Inferior parietal cortex (tissue), 1 donor: ENCODE measurements around the gene C5orf24.
"Not testable (repeated sequence)": the region's sequence is repeated elsewhere in the genome, so short reads cannot be mapped to it uniquely, and the experiment has no call there.

Source experiments
- DNase-seq: peaks from one replicate; pipeline ENCODE4 v3.0.0-alpha.2; 2016; ENCODE audit errors: extremely low spot score

The C5orf24 gene

DNA sequence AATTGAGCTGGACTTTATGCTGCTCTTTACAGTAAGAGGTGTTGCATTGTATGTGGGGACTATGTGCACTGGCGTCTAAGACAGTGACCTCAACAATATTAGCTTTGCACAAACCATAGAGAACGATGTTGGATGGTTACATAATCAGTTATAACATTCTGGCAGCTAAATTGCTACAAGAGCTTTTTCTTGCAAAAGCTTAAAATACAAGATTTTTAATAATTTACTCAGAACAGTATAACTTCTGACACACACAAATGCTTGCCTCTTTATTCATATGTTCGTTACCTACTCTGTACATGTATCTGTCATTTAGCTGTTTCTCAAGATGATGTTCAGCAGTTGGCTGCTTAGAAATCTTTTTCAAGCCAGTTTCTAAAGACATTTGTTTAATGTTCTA lies 11.6 kb downstream of the C5orf24 start:
- peak; percentile 15 for DNase-seq

DNA sequence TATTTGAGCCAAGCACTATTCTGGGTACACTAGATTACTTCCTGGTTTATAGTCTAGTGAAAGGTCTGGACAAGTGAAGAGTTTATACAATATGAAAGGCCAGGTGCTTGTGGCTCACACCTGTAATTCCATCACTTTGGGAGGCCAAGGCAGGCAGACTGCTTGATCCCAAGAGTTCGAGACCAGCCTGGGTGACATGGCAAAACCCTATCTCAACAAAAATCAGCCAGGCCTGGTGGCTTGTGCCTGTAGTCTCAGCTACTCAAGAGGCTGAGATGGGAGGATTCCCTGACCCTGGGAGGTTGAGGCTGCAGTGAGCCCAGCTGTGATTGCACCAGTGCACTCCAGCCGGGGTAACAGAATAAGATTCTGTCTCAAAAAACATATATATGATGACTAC lies 18.9 kb downstream of the C5orf24 start:
- no peak for DNase-seq

DNA sequence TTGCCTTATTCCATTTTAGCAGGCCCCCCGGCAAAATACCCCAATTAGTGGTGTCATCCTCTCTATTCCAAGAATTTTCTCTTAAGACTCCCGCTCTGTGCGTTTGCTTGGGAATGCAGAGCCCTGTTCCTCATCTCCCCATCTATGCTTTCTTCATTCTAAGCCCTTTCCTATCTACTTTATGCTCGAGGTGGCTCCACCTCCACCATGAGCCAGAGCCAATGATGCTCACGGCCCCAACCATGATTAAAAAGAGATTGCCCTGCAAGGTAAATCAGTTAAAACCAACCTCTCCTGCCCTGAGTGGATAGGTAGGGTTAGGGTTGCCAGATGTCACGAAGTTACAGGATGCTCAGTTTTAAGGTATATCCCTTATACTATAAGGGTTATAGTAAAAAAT lies 27.7 kb downstream of the C5orf24 start:
- DNase-seq = no peak

DNA sequence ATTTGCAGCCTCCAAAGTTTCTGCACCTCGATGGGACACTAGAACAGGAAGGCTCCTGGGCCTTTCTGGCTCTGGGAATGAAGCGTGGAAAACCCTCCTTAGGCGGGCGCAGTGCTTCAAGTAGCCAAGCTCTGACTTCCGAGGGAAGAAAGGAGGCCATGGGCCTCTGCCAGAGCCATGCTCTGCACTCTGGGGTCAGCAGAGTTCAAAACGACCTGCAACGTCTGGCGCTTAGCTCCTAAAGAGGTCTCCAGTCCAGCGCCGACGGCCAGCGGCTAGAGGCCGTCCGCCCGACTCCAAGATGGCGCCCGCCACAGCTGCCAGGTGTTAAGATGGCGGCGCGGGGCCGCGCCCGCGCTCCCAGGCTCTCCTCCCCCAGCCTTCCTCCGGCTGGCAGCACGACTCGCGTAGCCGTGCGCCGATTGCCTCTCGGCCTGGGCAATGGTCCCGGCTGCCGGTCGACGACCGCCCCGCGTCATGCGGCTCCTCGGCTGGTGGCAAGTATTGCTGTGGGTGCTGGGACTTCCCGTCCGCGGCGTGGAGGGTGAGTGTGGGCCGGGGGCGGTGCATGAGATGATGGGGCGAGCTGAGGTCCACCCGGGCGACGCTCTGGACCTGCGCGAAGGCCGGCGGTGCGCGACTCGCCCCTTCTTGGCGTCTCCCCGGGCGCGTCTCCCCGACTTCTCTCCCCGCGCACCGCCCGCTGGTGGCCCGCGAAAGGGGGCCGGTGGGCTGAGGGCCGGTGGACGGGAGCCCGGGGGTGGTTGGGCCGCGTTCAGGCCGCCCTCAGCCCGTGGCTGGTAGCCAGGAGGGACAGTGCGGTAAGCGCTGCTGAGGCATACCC lies 28.4 kb downstream of the C5orf24 start, which contains the start of gene TXNDC15:
Gene TXNDC15 (plus strand): TSS at position 385 of the 844 bp plus-strand sequence. CDS start 57 bp downstream, at position 442.
- DNase-seq = peak; percentile 89

DNA sequence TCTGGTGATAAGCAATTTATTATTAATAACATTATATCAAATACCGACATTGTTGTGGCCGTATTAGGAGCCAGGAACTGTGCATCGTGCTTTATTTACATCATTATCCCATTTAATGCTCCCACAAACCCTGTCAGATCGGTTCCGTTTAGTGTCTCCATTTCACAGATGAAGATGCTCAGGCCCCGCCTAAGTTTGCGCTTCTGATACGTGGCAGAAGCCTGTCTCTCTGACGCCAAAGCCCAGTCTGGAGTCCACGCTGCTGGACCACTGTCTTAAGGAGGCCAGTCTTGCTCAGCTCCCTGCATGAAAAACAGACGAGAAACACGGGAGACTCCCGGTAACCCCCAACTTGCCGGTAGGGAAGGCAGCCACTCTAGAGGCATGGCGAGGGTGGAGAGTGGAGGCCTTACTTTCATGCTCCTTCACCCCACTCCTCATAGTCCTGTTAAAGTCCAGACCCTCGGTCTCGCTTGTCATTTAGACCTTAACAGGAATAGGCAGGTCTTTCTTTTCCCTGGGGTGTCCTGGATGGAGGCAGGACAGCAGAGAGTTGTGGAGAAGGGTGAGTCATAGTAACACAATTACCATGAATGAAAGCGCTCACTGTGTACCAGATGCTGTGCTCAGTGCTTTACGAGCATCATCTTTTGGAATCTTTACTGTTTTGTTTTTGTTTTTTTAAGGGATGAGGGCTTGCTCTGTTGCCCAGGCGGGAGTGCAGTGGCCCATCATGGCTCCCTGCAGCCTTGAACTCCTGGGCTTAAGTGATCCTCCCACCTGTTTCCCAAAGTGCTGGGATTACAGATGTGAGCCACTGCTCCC lies 29.3 kb downstream of the C5orf24 start:
- peak; percentile 74 for DNase-seq

DNA sequence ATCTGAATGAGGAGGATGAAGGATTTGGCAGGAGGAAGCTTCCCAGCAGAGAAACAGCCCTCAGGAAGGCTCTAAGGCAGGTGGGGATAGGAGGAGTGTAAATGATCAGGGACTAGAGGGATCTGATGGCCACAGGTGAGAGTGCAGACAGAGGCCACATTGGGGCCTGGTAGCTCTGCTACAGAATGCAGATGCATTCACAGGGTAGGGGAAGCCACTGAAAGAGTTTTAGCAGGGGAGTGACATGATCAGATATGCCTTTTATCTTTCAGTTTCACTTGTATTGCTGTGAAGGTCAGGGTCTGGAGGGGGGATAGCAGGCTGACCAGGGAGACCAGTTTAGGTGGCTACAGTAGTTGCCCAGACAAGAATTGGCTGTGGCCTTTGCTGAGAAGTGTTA lies 31.4 kb downstream of the C5orf24 start:
- no peak for DNase-seq

DNA sequence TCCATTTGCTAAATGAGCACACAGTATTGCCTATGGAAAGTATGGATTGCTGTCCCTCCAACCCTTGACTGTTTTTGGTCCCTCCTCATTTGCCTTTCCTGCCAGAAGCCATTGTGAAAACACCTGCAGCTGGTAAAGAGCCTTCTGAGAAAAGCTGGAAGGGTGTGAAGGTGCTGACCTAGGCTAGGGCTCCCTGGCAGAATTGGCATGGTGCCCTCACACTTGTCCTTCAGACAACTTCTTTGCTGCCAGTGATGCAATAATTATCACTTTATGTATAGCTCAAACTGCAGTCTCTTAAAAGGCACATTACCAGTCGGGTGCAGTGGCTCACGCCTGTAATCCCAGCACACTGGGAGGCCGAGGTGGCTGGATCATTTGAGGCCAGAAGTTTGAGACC lies 32.6 kb downstream of the C5orf24 start:
- DNase-seq = no peak

DNA sequence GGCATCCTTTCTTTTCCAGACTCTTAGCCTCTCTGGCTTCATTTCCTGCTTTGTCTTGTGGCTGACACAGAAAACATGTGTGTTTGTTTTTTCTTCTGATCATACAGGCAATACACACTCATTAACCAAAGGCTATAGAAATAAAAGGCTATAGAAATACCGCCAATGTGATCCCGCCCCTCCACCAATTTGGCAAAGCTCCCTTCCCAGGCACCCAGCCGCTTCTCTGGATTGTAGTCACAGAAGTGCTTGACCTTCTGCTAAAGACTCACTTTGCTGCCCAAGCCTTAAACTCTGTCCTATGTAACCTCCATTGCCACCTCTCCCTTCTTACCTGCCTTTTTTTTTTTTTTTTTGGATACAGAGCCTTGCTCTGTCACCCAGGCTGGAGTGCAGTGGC lies 33.7 kb downstream of the C5orf24 start:
- DNase-seq = no peak

DNA sequence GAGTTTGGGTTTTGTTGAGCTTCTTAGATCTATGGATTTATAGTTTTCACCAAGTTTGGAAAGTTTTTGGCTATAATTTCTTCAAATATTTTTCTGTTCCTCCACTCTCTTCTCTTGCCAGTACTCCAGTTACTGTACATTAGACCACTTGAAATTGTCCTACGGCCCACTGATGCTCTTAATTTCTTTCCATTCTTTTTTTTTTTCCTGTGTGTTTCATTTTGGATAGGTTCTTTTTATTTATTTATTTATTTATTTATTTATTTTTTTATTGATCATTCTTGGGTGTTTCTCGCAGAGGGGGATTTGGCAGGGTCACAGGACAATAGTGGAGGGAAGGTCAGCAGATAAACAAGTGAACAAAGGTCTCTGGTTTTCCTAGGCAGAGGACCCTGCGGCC lies 35.2 kb downstream of the C5orf24 start:
- DNase-seq = not testable (repeated sequence)

DNA sequence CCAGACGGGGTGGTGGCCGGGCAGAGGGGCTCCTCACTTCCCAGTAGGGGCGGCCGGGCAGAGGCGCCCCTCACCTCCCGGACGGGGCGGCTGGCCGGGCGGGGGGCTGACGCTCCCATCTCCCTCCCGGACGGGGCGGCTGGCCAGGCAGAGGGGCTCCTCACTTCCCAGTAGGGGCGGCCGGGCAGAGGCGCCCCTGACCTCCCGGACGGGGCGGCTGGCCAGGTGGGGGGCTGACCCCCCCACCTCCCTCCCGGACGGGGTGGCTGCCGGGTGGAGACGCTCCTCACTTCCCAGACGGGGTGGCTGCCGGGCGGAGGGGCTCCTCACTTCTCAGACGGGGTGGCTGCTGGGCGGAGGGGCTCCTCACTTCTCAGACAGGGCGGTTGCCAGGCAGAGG lies 35.9 kb downstream of the C5orf24 start:
- not testable (repeated sequence) for DNase-seq

DNA sequence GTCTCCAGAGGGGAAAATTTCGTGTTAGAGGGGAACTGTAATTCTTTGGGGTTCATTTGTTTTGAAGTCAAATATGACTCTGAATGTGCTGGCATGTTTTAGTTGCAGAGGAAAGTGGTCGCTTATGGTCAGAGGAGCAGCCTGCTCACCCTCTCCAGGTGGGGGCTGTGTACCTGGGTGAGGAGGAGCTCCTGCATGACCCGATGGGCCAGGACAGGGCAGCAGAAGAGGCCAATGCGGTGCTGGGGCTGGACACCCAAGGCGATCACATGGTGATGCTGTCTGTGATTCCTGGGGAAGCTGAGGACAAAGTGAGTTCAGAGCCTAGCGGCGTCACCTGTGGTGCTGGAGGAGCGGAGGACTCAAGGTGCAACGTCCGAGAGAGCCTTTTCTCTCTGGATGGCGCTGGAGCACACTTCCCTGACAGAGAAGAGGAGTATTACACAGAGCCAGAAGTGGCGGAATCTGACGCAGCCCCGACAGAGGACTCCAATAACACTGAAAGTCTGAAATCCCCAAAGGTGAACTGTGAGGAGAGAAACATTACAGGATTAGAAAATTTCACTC lies 41.9 kb downstream of the C5orf24 start:
- DNase-seq = no peak

DNA sequence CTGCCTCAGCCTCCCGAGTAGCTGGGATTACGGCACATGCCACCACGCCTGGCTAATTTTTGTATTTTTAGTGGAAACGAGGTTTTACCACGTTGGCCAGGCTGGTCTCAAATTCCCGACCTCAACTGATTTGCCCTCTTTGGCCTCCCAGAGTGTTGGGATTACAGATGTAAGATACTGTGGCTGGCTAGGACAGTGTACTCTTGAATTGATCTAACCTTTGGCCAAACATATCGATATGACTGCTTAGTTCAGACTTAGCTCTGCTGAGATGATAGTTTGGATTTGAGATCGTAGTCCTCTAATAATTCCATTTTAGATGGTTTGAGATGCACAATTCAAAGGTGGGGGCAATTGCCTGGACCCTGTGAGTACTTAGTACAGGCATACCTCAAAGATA lies 43.6 kb downstream of the C5orf24 start:
- no peak for DNase-seq

DNA sequence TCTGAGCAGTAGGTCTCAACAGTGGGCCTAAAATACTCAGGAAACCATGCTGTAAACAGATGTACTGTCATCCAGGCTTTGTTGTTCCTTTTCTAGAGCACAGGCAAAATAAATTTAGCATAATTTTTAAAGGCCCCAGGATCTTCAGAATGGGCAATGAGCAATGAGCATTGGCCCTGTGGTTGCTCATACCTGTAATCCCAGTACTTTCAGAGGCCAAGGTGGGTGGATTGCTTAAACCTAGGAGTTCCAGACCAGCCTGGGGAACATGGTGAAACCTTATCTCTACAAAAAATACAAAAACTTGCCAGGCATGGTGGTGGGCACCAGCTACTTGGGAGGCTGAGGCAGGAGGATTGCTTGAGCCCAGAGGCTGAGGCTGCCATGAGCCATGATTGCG lies 45.7 kb downstream of the C5orf24 start:
- no peak for DNase-seq

DNA sequence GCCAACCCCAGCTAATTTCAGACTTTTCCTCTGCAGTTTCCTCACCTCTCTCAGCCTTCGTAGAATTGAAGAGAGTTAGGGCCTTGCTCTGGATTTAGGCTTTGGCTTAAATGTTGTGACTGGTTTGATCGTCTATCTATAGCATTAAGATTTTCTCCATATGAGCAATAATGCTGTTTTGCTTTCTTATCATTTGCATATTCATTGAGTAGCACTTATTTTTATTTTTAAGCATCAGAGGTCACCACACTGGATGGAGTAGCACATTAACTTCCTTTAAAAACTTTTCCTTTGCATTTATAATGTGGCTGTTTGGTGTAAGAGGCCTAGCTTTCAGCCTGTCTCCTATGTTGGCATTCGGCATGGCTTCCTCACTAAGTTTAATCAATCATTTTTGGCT lies 46.5 kb downstream of the C5orf24 start:
- no peak for DNase-seq

DNA sequence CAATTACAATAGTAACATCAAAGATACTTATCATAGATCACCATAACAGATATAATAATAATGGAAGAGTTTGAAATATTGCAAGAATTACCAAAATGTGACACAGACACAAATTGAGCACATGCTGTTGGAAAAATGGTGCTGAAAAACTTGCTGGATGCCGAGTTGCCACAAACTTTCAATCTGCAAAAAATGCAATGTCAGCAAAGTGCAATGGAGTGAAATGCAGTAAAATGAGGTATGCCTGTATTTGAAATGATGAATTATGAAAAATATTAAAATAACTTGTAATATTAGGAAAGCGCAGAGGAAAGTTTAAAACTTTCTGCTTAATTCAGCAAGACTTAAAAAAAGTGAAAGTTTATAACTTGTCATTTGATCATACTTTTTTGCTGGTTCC lies 47.2 kb downstream of the C5orf24 start:
- DNase-seq = no peak

DNA sequence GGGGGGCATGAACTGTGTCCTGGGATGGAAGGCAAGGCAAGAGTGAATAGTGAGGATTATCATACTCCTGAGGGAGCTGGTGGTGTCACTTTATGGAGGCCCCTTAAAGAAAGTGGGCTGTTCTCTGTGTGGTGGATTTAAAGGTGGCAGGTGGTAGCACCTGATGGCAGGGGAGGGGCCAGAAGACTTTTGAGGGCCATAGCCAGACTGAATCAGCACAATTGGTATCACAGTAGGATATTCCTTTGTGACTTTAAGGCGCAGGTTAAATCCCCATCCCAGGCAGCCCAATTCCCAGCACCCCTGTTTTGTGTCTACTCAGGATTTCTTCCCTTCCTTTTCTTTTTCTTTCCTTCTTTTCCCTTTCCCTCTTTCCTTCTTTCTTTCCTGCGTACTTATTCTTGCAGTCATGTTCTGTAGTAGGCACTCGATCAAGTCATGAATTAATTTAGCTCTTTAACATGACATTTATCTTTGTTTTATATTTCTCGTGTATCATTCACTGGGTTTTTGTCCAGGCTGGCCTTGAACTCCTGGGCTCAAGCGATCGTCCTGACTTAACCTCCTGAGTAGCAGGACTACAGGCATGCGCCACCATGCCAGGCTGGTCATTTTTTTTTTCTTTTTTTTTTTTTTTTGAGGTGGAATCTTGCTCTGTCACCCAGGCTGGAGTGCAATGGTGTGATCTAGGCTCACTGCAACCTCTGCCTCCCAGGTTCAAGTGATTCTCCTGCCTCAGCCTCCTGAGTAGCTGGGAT lies 48.2 kb downstream of the C5orf24 start:
- no peak for DNase-seq

DNA sequence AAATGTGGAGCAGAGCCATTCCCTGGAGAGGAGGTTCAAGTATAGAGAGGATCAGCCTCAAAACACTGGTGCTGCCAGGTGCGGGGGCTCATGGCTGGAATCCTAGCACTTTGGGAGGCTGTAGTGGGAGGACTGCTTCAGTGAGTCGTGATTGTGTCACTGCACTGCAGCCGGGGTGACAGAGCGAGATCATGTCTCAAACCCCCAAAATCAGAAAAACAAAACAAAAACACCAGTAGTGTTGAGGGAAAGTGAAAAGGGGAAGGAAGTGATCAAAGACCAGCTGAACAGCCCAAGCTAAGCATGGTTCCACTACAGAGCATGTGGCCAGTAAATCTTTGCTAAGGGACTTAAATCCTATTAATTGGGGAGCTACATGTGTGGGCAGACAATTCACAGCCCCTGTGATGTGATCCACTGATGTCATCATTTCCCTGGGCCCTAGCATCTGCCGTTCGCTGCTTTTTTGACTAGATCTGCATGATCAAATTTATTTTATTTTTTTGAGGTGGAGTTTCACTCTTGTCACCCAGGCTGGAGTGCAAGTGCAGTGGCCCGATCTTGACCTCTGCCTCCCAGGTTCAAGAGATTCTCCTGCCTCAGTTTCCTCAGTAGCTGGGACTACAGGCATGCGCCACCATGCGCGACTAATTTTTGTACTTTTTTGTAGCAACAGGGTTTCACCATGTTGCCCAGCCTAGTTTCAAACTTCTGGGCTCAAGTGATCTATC lies 56.5 kb downstream of the C5orf24 start:
- no peak for DNase-seq

DNA sequence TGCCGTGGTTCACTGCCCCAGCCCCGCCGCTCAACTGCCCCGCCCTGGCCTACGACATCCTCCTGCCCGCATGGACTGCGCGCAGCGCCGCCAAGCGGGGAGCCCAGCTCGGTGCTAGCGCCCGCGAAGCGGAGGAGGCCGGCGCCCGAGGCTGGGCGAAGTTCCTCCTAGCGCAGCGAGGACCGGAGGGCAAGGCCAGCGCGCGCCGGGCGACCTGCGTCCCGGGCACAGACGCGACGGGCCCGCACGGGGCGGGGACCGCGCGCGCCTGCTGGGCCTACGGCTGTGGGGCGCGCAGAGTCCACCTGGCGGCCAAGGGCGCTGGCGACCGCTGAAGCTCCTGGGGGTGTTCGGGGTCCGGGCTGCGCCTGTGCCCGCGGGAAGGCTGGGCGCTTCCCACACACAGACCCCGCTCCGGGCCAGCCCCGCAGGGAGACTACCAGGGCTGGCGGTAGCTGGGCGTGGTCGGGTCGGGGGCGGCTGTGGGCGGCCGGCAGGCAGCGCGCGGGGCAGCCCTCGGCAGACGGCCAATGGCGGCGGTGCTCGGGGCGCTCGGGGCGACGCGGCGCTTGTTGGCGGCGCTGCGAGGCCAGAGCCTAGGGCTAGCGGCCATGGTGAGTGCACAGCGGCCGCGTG lies 59.0 kb downstream of the C5orf24 start, which contains the start of gene PCBD2:
Gene PCBD2 (plus strand): TSS at position 522 of the 636 bp plus-strand sequence. CDS start 9 bp downstream, at position 531.
- peak; percentile 79 for DNase-seq

DNA sequence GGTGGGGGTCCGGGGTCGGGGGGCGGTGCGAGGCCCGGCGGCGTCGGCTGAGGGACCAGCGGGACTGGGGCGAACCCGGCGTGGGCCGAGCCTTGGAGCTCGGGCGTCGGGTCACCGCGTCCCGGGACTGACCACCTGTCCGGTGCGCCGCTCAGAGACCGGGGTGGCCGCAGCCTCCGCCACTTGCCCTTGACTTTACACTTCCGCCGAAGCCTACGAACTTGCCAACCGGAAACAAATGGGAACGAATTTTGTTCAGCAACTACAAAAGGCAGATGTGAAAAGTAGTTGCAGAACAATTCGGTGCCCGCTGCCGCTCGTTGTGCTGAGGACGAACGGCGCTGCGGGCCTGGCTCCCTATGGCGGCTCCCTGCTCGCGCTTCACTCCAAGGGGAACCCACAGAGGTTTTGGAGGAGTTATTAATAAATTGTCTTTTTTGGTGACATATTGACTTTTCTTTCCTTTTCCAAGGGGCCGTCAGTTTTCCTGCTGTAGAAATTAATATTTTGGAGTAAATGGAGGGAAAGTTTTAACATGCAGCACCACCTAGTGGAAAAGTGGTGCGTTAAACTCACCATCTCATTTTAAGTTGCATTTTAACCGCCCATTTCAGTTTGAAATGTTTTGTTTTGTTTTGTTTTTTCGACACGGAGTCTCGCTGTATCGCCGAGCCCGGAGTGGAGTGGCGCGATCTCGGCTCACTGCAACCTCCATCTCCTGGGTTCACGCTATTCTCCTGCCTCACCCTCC lies 59.7 kb downstream of the C5orf24 start:
- peak; percentile 82 for DNase-seq

DNA sequence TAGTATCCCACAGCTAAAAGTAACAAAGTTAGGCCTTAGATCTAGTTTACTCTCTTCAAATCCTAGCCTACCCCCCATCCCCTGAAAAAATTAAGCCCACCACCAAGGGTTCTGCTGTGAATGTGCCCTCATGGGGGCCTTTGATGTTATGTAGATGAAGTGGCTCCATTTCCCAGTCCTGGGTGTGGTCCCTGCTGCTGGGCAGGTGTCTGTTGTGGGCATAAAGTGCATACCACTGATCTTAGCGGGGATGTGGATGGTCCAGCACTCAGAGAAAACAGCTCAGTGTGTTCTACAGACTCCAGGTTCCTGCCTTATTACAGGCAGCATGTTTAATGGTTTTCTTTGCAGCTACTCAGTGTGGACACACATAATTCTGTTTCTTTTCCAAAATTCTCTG lies 61.0 kb downstream of the C5orf24 start:
- no peak for DNase-seq
